ENCODE measurements around the gene HIBCH. TPM values are rescaled to one million over a fixed set of nuclear protein-coding genes. Genes with fewer than 3 reads are reported as not detected.
"Not testable (repeated sequence)": the region's sequence is repeated elsewhere in the genome, so short reads cannot be mapped to it uniquely, and the experiment has no call there.

The HIBCH gene
- total RNA-seq, 1 experiment from 2014 or later = 6.8 TPM

- no peak for DNase-seq (ENCODE audit: low read depth)
- in situ Hi-C loops (cut with HindIII; ENCODE audit: low pct_unique_long_range_greater_than_20kb, low sequenced_read_pairs) = no loop called here
Observed at GRCh38 chr2:190181123-190181669, 138.4 kb downstream of the HIBCH start.

- no peak for DNase-seq (ENCODE audit: low read depth)
- in situ Hi-C loops (cut with HindIII; ENCODE audit: low pct_unique_long_range_greater_than_20kb, low sequenced_read_pairs) = no loop called here
Observed at GRCh38 chr2:190180313-190181122, 139.1 kb downstream of the HIBCH start.

GRCh38 chr2:190179754-190180312, 139.8 kb downstream of the HIBCH start:
- no peak for DNase-seq (ENCODE audit: low read depth)
- in situ Hi-C loops (cut with HindIII; ENCODE audit: low pct_unique_long_range_greater_than_20kb, low sequenced_read_pairs) = no loop called here

- in situ Hi-C loops (cut with HindIII; ENCODE audit: low pct_unique_long_range_greater_than_20kb, low sequenced_read_pairs) = no loop called here
- no peak for DNase-seq (ENCODE audit: low read depth)
Observed at GRCh38 chr2:190178066-190178722, 141.4 kb downstream of the HIBCH start.

- no peak for DNase-seq (ENCODE audit: low read depth)
- in situ Hi-C loops (cut with HindIII; ENCODE audit: low pct_unique_long_range_greater_than_20kb, low sequenced_read_pairs) = no loop called here
Observed at GRCh38 chr2:190177249-190178040, 142.2 kb downstream of the HIBCH start.

GRCh38 chr2:190173392-190173791, 146.2 kb downstream of the HIBCH start:
- in situ Hi-C loops (cut with HindIII; ENCODE audit: low pct_unique_long_range_greater_than_20kb, low sequenced_read_pairs) = no loop called here
- DNase-seq (ENCODE audit: low read depth) = no peak

- in situ Hi-C loops (cut with HindIII; ENCODE audit: low pct_unique_long_range_greater_than_20kb, low sequenced_read_pairs) = no loop called here
- DNase-seq (ENCODE audit: low read depth) = no peak
Observed at GRCh38 chr2:190170673-190171072, 149.0 kb downstream of the HIBCH start.

GRCh38 chr2:190169221-190170072, 150.2 kb downstream of the HIBCH start:
- in situ Hi-C loops (cut with HindIII; ENCODE audit: low pct_unique_long_range_greater_than_20kb, low sequenced_read_pairs) = no loop called here
- DNase-seq (ENCODE audit: low read depth) = no peak

- in situ Hi-C loops (cut with HindIII; ENCODE audit: low pct_unique_long_range_greater_than_20kb, low sequenced_read_pairs) = no loop called here
Observed at GRCh38 chr2:190167702-190168101, 151.9 kb downstream of the HIBCH start.

GRCh38 chr2:190165491-190165890, 154.1 kb downstream of the HIBCH start:
- no peak for DNase-seq (ENCODE audit: low read depth)
- in situ Hi-C loops (cut with HindIII; ENCODE audit: low pct_unique_long_range_greater_than_20kb, low sequenced_read_pairs) = no loop called here

More at GRCh38 chr2:190167702-190168101, 151.9 kb downstream of the HIBCH start:
- no peak for DNase-seq (ENCODE audit: low read depth)

GRCh38 chr2:190162851-190163250, 156.8 kb downstream of the HIBCH start:
- in situ Hi-C loops (cut with HindIII; ENCODE audit: low pct_unique_long_range_greater_than_20kb, low sequenced_read_pairs) = no loop called here
- no peak for DNase-seq (ENCODE audit: low read depth)

GRCh38 chr2:190159453-190159852, 160.2 kb downstream of the HIBCH start:
- in situ Hi-C loops (cut with HindIII; ENCODE audit: low pct_unique_long_range_greater_than_20kb, low sequenced_read_pairs) = no loop called here

GRCh38 chr2:190158798-190159434, 160.7 kb downstream of the HIBCH start:
- in situ Hi-C loops (cut with HindIII; ENCODE audit: low pct_unique_long_range_greater_than_20kb, low sequenced_read_pairs) = no loop called here
- DNase-seq (ENCODE audit: low read depth) = no peak

More at GRCh38 chr2:190159453-190159852, 160.2 kb downstream of the HIBCH start:
- DNase-seq (ENCODE audit: low read depth) = no peak

GRCh38 chr2:190157613-190158528, 161.8 kb downstream of the HIBCH start:
- DNase-seq (ENCODE audit: low read depth); in situ Hi-C loops (cut with HindIII; ENCODE audit: low pct_unique_long_range_greater_than_20kb, low sequenced_read_pairs): not testable (repeated sequence)

GRCh38 chr2:190156530-190157212, 163.0 kb downstream of the HIBCH start:
- no peak for DNase-seq (ENCODE audit: low read depth)
- in situ Hi-C loops (cut with HindIII; ENCODE audit: low pct_unique_long_range_greater_than_20kb, low sequenced_read_pairs) = no loop called here
